ENCODE data around the gene YLPM1. TPM values are rescaled to one million over a fixed set of nuclear protein-coding genes. Genes with fewer than 3 reads are reported as not detected.
A peak's percentile ranks its signal among the peaks of the same experiment; 100 is the strongest.

Gene YLPM1
- total RNA-seq, 2 experiments from 2014 or later: 46.3 to 51.8 TPM

DNA sequence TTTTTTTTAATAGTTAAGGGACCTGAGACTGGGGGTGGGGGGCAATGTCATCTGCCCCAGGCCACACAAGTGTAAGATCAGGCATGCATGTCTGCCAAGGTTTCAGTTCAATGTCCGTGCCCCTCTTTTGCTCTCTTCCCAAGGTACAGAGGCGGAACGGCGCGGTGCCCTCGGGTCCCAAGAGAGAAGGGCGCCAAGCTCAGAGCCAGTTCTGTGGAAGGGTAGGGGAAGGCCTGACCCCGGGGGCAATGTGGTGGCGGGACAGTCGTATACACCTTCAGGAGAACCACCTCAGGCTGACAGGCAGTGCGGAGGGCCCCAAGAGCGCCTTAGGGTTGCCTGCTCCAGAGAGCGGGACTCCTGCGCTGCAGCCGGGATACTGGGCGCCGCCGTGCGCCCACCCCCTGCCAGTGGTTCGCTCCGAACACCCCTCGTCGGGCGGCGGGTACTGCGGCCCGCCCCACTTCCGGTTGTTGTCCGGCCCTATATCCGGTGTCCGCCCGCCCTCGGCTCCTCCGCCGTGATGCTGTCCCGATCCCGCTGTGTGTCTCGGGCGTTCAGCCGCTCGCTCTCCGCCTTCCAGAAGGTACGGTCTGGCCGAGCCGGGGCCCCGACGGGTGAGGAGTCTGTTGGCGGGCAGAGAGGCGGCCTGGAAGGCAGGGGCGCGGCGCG, 118.5 kb downstream of the YLPM1 start, which contains the start of gene DLST:
Gene DLST (plus strand): TSS at position 486 of the 672 bp plus-strand sequence. CDS start 38 bp downstream, at position 524.
- H3K27me3 Mint-ChIP-seq: no peaks in the 10 kb centered on the region
- H3K4me1 Mint-ChIP-seq (ENCODE audit: low read depth): peaks cover 66% of the 10 kb centered on the region
- peak; percentile 91 for DNase-seq
- intact Hi-C loops (cut with micrococcal nuclease): loop anchor here (1.0 to 10.0 kb wide), 3 partner anchors 21 to 123 kb away; partner anchors contain the start of gene EIF2B2
- H3K4me3 Mint-ChIP-seq: peak within 1 kb of the TSS; percentile 99
- H3K9me3 Mint-ChIP-seq: no peaks in the 10 kb centered on the region
- H3K36me3 Mint-ChIP-seq: peaks cover 28% of the 10 kb centered on the region
- POLR2A ChIA-PET: interaction anchor here (0.6 to 2.2 kb wide), 7 partner anchors 8 to 52 kb away, joined by 3 to 9 read pairs (median 6); no protein-coding TSS in a partner anchor
- CTCF ChIA-PET: interaction anchor here (1.3 to 13.7 kb wide), 5 partner anchors 10 to 206 kb away, joined by 3 to 165 read pairs (median 6); no protein-coding TSS in a partner anchor
- peak within 1 kb of the TSS; percentile 97 for H3K27ac Mint-ChIP-seq

DNA sequence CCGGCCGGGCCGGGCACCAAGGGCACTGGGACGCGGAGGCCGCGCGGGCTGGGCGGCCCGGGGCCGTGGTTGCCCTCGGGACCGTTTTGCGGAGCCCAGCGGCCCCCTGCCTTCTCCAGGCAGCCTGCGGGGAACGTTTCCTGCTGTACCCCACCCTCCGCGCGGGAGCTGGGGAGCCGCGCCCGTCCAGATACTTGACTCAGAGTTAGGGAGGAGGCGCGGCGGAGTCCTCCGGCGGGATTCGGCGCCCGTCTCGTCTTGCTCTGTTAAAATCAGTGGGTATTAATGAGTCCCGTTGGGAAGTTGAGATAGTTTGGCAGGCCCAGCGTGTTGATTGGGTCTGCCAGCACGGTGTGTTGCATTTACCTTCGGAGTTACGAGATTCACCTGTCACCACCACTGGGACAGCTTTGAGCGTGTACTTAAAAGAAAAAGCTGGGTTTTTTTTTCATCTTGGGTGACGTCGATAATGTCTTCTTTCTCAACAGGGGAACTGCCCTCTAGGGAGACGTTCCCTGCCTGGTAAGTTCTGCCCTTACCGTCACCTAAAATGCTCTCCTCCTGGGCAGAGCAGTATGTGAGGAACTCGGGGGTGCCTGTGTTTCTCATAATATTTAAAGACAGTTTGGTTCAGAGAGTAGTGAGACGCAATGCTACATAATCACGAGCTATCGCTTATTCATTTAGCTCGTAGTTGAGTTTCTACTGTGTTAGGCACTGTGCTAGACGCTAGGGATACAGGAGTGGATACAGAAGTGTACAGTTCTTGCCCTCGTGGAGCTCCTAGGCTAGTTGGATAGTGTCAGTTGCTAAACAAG, 119.2 kb downstream of the YLPM1 start:
- ChIA-PET POLR2A (interaction anchor here (0.7 to 2.2 kb wide), 6 partner anchors 9 to 182 kb away, joined by 4 to 9 read pairs (median 5); partner anchors contain the start of genes ACYP1 and YLPM1), CTCF (interaction anchor here (0.6 to 13.7 kb wide), 9 partner anchors 9 to 206 kb away, joined by 3 to 165 read pairs (median 6); partner anchors contain the start of gene YLPM1)
- peaks cover 65% of the 10 kb centered on the region for H3K4me1 Mint-ChIP-seq (ENCODE audit: low read depth)
- peak; percentile 67 for DNase-seq
- H3K4me3 Mint-ChIP-seq: peak overlapping the region; percentile 99
- H3K9me3 Mint-ChIP-seq: no peaks in the 10 kb centered on the region
- peak overlapping the region; percentile 97 for H3K27ac Mint-ChIP-seq
- peaks cover 28% of the 10 kb centered on the region for H3K36me3 Mint-ChIP-seq
- no peaks in the 10 kb centered on the region for H3K27me3 Mint-ChIP-seq
- intact Hi-C loops (cut with micrococcal nuclease): loop anchor here (1.0 to 10.0 kb wide), 3 partner anchors 22 to 122 kb away; partner anchors contain the start of gene EIF2B2

Other genes starting within 250 kb of the YLPM1 start
- gene LTBP2, start 151.1 kb upstream of the YLPM1 start, total RNA-seq: under 1 TPM; 0.10 to 0.31 TPM
- gene AREL1, start 50.2 kb upstream of the YLPM1 start, total RNA-seq: 10 to 100 TPM; 31.9 to 34.6 TPM
- 10 to 100 TPM; 72.1 to 72.5 TPM for gene FCF1, start 50.2 kb upstream of the YLPM1 start, total RNA-seq
- under 1 TPM; 0.19 to 0.33 TPM for gene PROX2, start 112.8 kb downstream of the YLPM1 start, total RNA-seq
- 100 to 1,000 TPM; 132 to 137 TPM for gene DLST, start 118.6 kb downstream of the YLPM1 start, total RNA-seq
- gene RPS6KL1, start 159.9 kb downstream of the YLPM1 start, total RNA-seq: 1 to 10 TPM; 4.2 to 4.9 TPM
- under 1 TPM in 1 of 2 experiments, not detected in 1; 0.10 TPM for gene PGF, start 192.3 kb downstream of the YLPM1 start, total RNA-seq
- 10 to 100 TPM; 61.9 to 62.6 TPM for gene EIF2B2, start 239.6 kb downstream of the YLPM1 start, total RNA-seq

Data from activated CD4-positive, alpha-beta memory T cell treated with anti-CD3 and anti-CD28 coated beads for 36 hours (primary cell).